CD4-positive, alpha-beta T cell (primary cell): ENCODE results near the gene TMEM91. TPM values are rescaled to one million over a fixed set of nuclear protein-coding genes. Genes with fewer than 3 reads are reported as not detected.

Experiments
- ATAC-seq: fragments of 200-7000 bp; cut with Tn5 transposase; one replicate; pipeline ENCODE4 v1.10.0; 2022; ENCODE audit warnings: mild to moderate bottlenecking; ENCODE audit not compliant: poor library complexity
- CTCF ChIA-PET: fragments of 350-600 bp; sonication (Branson Sonifier 250); formaldehyde crosslinking; loops from one replicate; lab custom pipeline; 2021; ENCODE audit warnings: antibody characterized with exemption, inconsistent platforms; lab: Charles Lee
- POLR2A ChIA-PET: fragments of 350-600 bp; sonication (Branson Sonifier 250); formaldehyde crosslinking; loops from one replicate; lab custom pipeline; 2021; ENCODE audit warnings: antibody characterized with exemption, inconsistent platforms; lab: Charles Lee
- DNase-seq, 14 experiments: peaks; one replicate each; pipeline ENCODE4 v3.0.0-alpha.2; 2013 to 2020; ENCODE audit warnings: mixed read lengths in 2 of 14
- H3K27ac ChIP-seq, 2 donors: one replicate each; pipeline versions ENCODE4 v1.5.1 to v1.7.0; 2013; ENCODE audit warnings: low read length in 2 of 2, low read depth in 1 of 2, mild to moderate bottlenecking in 1 of 2
- H3K27me3 ChIP-seq, 2 experiments: 1 replicate in 1 of 2; 2 replicates in 1 of 2; pipeline versions ENCODE4 v1.6.1 to v1.7.0; 2013; ENCODE audit warnings: low read length in 2 of 2, control low read depth in 1 of 2, mild to moderate bottlenecking in 1 of 2, moderate library complexity in 1 of 2; ENCODE audit not compliant: insufficient read depth in 2 of 2, control insufficient read depth in 1 of 2
- H3K36me3 ChIP-seq: one replicate; pipeline ENCODE4 v1.6.1; 2013; ENCODE audit warnings: low read length, control low read depth; ENCODE audit not compliant: insufficient read depth
- H3K4me1 ChIP-seq: one replicate; pipeline ENCODE4 v1.6.1; 2013; ENCODE audit warnings: low read length, control low read depth; ENCODE audit not compliant: insufficient read depth
- H3K4me3 ChIP-seq: one replicate; pipeline ENCODE4 v1.5.1; 2013; ENCODE audit warnings: mild to moderate bottlenecking, low read length, moderate library complexity
- H3K9me3 ChIP-seq, 2 experiments: 1 replicate in 1 of 2; 2 replicates in 1 of 2; pipeline versions ENCODE4 v1.6.1 to v1.7.0; 2013; ENCODE audit warnings: low read length in 2 of 2, mild to moderate bottlenecking in 2 of 2, control low read depth in 1 of 2, moderate library complexity in 1 of 2; ENCODE audit not compliant: control insufficient read depth in 1 of 2, insufficient read depth in 1 of 2
- H3K27ac Mint-ChIP-seq: one replicate; pipeline ENCODE4 v1.8.0; 2020; ENCODE audit warnings: mixed read lengths
- H3K27me3 Mint-ChIP-seq: one replicate; pipeline ENCODE4 v1.8.0; 2021; ENCODE audit warnings: mixed read lengths
- H3K36me3 Mint-ChIP-seq: one replicate; pipeline ENCODE4 v1.8.0; 2021; ENCODE audit warnings: low read depth, mixed read lengths
- H3K4me1 Mint-ChIP-seq: one replicate; pipeline ENCODE4 v1.8.0; 2021; ENCODE audit warnings: low read depth, mixed read lengths
- H3K4me3 Mint-ChIP-seq: one replicate; pipeline ENCODE4 v1.8.0; 2020; ENCODE audit warnings: mild to moderate bottlenecking, mixed read lengths
- H3K9me3 Mint-ChIP-seq: one replicate; pipeline ENCODE4 v1.8.0; 2020; ENCODE audit warnings: mixed read lengths
- intact Hi-C, 2 experiments: fragments of 100-400 bp; cut with DNase I in 1 of 2; cut with micrococcal nuclease in 1 of 2; formaldehyde crosslinking; loops; one replicate each; pipeline versions ENCODE4 v1.15.1 to v1.9.0; 2023 to 2025; cut with DNase I, micrococcal nuclease
- total RNA-seq, 174 experiments: library from RNA in 2 of 174; stranded (reverse) in 2 of 174; gene quantifications; one replicate each; pipeline ENCODE4 v1.2.3 and lab custom pipeline; 2021 to 2026
- TF ChIP-seq, protein P1 (sequence below): fragments of 200-600 bp; IDR thresholded peaks from one replicate; pipeline ENCODE4 v1.8.0; 2022; ENCODE audit warnings: antibody characterized with exemption, mild to moderate bottlenecking

The TMEM91 gene
- total RNA-seq, 2 experiments from 2014 or later: 6.8 to 7.7 TPM

DNA sequence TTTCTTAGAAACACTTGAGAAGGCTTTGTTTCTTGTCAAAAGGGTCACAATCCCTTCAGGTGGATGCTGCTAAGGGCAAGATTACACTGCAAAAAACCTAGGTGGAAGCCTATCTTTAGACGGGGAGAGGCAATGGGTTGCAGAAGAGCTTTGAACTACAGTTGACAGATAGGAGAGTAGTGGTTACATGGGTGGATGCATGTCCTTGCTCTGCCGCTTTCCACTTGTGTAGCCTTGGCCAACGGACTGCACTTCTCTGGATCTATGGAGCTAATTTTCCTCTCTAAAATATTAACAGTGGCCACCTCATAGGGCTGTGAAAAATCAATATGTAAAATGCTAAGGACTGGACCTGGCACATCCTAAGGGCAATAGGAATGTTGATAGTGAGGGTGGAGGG lies 22.3 kb downstream of the TMEM91 start:
- H3K4me1 Mint-ChIP-seq: peaks cover 57% of the 10 kb centered on the region
- peaks cover 28% of the 10 kb centered on the region for H3K36me3 Mint-ChIP-seq
- H3K4me3 Mint-ChIP-seq: peak overlapping the region; percentile 96
- H3K36me3 ChIP-seq: peaks cover 9% of the 10 kb centered on the region
- H3K27me3 ChIP-seq: no peaks in the 10 kb centered on the region
- no peaks in the 10 kb centered on the region for H3K27me3 Mint-ChIP-seq
- no peak overlapping the region for H3K27ac ChIP-seq
- TF ChIP-seq, protein P1, sequence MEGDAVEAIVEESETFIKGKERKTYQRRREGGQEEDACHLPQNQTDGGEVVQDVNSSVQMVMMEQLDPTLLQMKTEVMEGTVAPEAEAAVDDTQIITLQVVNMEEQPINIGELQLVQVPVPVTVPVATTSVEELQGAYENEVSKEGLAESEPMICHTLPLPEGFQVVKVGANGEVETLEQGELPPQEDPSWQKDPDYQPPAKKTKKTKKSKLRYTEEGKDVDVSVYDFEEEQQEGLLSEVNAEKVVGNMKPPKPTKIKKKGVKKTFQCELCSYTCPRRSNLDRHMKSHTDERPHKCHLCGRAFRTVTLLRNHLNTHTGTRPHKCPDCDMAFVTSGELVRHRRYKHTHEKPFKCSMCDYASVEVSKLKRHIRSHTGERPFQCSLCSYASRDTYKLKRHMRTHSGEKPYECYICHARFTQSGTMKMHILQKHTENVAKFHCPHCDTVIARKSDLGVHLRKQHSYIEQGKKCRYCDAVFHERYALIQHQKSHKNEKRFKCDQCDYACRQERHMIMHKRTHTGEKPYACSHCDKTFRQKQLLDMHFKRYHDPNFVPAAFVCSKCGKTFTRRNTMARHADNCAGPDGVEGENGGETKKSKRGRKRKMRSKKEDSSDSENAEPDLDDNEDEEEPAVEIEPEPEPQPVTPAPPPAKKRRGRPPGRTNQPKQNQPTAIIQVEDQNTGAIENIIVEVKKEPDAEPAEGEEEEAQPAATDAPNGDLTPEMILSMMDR: no peak
- peak overlapping the region; percentile 82 for H3K4me3 ChIP-seq
- CTCF ChIA-PET: no interaction called here
- no peak for ATAC-seq
- peak overlapping the region; percentile 99 for H3K27ac Mint-ChIP-seq
- intact Hi-C loops: loop anchor here in 1 of 2 experiments (5.0 kb wide), 1 partner anchor 164 kb away; no protein-coding TSS in a partner anchor
- POLR2A ChIA-PET: interaction anchor here (1.1 to 1.2 kb wide), 3 partner anchors 35 to 135 kb away, joined by 3 to 4 read pairs (median 3); partner anchors contain the start of gene HNRNPUL1
- H3K4me1 ChIP-seq: peaks cover 38% of the 10 kb centered on the region
- no peaks in the 10 kb centered on the region for H3K9me3 Mint-ChIP-seq
- DNase-seq: no peak
- H3K9me3 ChIP-seq: no peaks in the 10 kb centered on the region

DNA sequence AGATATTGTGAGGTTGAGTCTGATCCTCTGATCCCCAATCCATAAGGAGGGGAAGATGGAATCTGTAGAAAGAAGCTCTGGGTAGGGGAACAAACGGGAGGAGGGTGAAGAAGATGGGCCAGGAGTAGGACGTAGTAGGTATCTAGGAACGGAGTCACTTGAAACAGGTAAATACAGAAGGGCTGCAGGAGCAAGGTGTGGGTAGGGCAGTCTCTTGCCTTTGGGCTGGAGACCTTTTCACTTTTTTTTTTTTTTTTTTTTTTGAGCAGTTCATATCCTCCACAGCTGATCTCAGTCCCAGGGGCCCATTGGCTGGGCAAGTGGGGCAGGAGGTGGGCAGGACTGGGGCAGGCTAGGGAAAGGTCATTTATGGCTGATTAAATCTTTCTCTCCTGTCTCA lies 22.8 kb downstream of the TMEM91 start:
- DNase-seq (no peak), ATAC-seq (no peak)
- no peaks in the 10 kb centered on the region for H3K27me3 Mint-ChIP-seq
- Histone ChIP-seq H3K36me3 (peaks cover 7% of the 10 kb centered on the region), H3K4me3 (no peak overlapping the region), H3K4me1 (peaks cover 38% of the 10 kb centered on the region), H3K27me3 (no peaks in the 10 kb centered on the region), H3K27ac (no peak overlapping the region), H3K9me3 (no peaks in the 10 kb centered on the region)
- ChIA-PET POLR2A (interaction anchor here (1.1 to 1.2 kb wide), 3 partner anchors 36 to 135 kb away, joined by 3 to 4 read pairs (median 3); partner anchors contain the start of gene HNRNPUL1), CTCF (no interaction called here)
- no peaks in the 10 kb centered on the region for H3K9me3 Mint-ChIP-seq
- TF ChIP-seq, protein P1: no peak
- peaks cover 28% of the 10 kb centered on the region for H3K36me3 Mint-ChIP-seq
- H3K4me3 Mint-ChIP-seq: peak overlapping the region; percentile 96
- H3K27ac Mint-ChIP-seq: peak overlapping the region; percentile 99
- intact Hi-C loops: loop anchor here in 1 of 2 experiments (5.0 kb wide), 1 partner anchor 163 kb away; no protein-coding TSS in a partner anchor
- peaks cover 57% of the 10 kb centered on the region for H3K4me1 Mint-ChIP-seq

DNA sequence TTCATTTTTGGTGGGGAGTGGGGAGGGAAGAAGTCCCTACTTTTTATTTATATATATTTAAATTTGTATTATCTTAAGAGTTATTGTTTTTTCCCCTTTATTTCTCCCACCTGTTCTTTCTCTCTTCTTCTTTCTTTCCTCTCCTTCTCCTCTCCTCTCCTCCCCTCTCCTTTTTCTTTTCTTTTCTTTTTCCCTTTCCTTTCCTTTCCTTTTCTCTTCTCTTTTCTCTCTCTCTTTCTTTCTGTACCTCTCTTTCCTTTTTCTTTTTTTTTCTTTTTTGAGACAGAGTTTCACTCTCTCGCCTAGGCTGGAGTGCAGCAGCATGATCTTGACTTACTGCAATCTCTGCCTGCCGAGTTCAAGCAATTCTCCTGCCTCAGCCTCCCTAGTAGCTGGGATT lies 23.2 kb downstream of the TMEM91 start:
- Histone ChIP-seq H3K4me1 (peaks cover 38% of the 10 kb centered on the region), H3K36me3 (peaks cover 7% of the 10 kb centered on the region), H3K27ac (no peak overlapping the region), H3K4me3 (no peak overlapping the region), H3K9me3 (no peaks in the 10 kb centered on the region), H3K27me3 (no peaks in the 10 kb centered on the region)
- Mint-ChIP-seq H3K27ac (peak overlapping the region; percentile 99), H3K4me3 (peak overlapping the region; percentile 96), H3K36me3 (peaks cover 28% of the 10 kb centered on the region), H3K4me1 (peaks cover 57% of the 10 kb centered on the region), H3K9me3 (no peaks in the 10 kb centered on the region), H3K27me3 (no peaks in the 10 kb centered on the region)
- TF ChIP-seq, protein P1: peak; percentile 9
- DNase-seq: no peak
- CTCF ChIA-PET: no interaction called here
- intact Hi-C loops: loop anchor here in 1 of 2 experiments (5.0 kb wide), 1 partner anchor 163 kb away; no protein-coding TSS in a partner anchor
- POLR2A ChIA-PET: no interaction called here
- no peak for ATAC-seq
